SW480 (cell line): ENCODE measurements around the gene JAK3.
"Not testable (repeated sequence)": the region's sequence is repeated elsewhere in the genome, so short reads cannot be mapped to it uniquely, and the experiment has no call there.

ENCODE experiments used
- DNase-seq: peaks from one replicate; pipeline ENCODE4 v3.0.0-alpha.2; 2016; ENCODE audit warnings: low spot score

Gene JAK3

GRCh38 chr19:17777840-17778239 lies 69.9 kb downstream of the JAK3 start:
- not testable (repeated sequence) for DNase-seq

- DNase-seq = no peak
These were observed 71.6 kb downstream of the JAK3 start for GRCh38 chr19:17775991-17776803.

- DNase-seq = no peak
These were observed 72.4 kb downstream of the JAK3 start for GRCh38 chr19:17775245-17775927.
